Renal pelvis (tissue), 12 donors: Measurements from ENCODE around the gene ZNF239. TPM values are rescaled to one million over a fixed set of nuclear protein-coding genes. Genes with fewer than 3 reads are reported as not detected.
"Not testable (repeated sequence)": the region's sequence is repeated elsewhere in the genome, so short reads cannot be mapped to it uniquely, and the experiment has no call there.

Source experiments
- DNase-seq: peaks from one replicate; pipeline ENCODE4 v3.0.0-alpha.2; 2013
- long read RNA-seq, 16 experiments: transcript quantifications; one replicate each; lab custom pipeline, GENCODE V29; 2026
- polyA plus RNA-seq, 3 donors: library from polyadenylated mRNA; unstranded; fragments of 120-200 nt; gene quantifications; one replicate each; pipeline ENCODE4 v1.2.1, GENCODE V29; 2013; ENCODE audit not compliant: insufficient read length in 3 of 3

ZNF239 gene
- 10 to 100 TPM; 11.7 to 13.6 (median 13.6) TPM for polyA plus RNA-seq
- long read RNA-seq, donor 1, partial matches to known transcripts: 0 of 4 reads
- long read RNA-seq, donor 1, other reads (novel, unspliced or antisense): 0 of 4 reads
- long read RNA-seq, donor 2, partial matches to known transcripts: 0 of 3 reads
- long read RNA-seq, donor 2, other reads (novel, unspliced or antisense): 0 of 3 reads
- long read RNA-seq, donor 3, partial matches to known transcripts: 0 of 2 reads
- long read RNA-seq, donor 3, other reads (novel, unspliced or antisense): 0 of 2 reads
- long read RNA-seq, donor 4, partial matches to known transcripts: 0 of 1 reads
- long read RNA-seq, donor 4, other reads (novel, unspliced or antisense): 0 of 1 reads
- long read RNA-seq, donor 5: 0 reads
- long read RNA-seq, donor 6, partial matches to known transcripts: 0 of 3 reads
- long read RNA-seq, donor 6, other reads (novel, unspliced or antisense): 0 of 3 reads
- long read RNA-seq, donor 7, partial matches to known transcripts: 0 of 2 reads
- long read RNA-seq, donor 7, other reads (novel, unspliced or antisense): 0 of 2 reads
- long read RNA-seq, donor 8, partial matches to known transcripts: 0 of 1 reads
- long read RNA-seq, donor 8, other reads (novel, unspliced or antisense): 0 of 1 reads
- long read RNA-seq, donor 9, partial matches to known transcripts: 0 of 6 reads
- long read RNA-seq, donor 9, other reads (novel, unspliced or antisense): 0 of 6 reads
- long read RNA-seq, donor 10, partial matches to known transcripts: 0 of 4 reads
- long read RNA-seq, donor 10, other reads (novel, unspliced or antisense): 0 of 4 reads
- long read RNA-seq, donor 11, partial matches to known transcripts: 0 of 2 reads
- long read RNA-seq, donor 11, other reads (novel, unspliced or antisense): 0 of 2 reads
- long read RNA-seq, donor 12, partial matches to known transcripts: 0 of 2 reads
- long read RNA-seq, donor 12, other reads (novel, unspliced or antisense): 0 of 2 reads
- long read RNA-seq, donor 13, partial matches to known transcripts: 0 of 1 reads
- long read RNA-seq, donor 13, other reads (novel, unspliced or antisense): 0 of 1 reads
- long read RNA-seq, donor 14: 0 reads
- long read RNA-seq, donor 15, partial matches to known transcripts: 0 of 4 reads
- long read RNA-seq, donor 15, other reads (novel, unspliced or antisense): 0 of 4 reads
- long read RNA-seq, donor 16, partial matches to known transcripts: 0 of 4 reads
- long read RNA-seq, donor 16, other reads (novel, unspliced or antisense): 0 of 4 reads

DNA sequence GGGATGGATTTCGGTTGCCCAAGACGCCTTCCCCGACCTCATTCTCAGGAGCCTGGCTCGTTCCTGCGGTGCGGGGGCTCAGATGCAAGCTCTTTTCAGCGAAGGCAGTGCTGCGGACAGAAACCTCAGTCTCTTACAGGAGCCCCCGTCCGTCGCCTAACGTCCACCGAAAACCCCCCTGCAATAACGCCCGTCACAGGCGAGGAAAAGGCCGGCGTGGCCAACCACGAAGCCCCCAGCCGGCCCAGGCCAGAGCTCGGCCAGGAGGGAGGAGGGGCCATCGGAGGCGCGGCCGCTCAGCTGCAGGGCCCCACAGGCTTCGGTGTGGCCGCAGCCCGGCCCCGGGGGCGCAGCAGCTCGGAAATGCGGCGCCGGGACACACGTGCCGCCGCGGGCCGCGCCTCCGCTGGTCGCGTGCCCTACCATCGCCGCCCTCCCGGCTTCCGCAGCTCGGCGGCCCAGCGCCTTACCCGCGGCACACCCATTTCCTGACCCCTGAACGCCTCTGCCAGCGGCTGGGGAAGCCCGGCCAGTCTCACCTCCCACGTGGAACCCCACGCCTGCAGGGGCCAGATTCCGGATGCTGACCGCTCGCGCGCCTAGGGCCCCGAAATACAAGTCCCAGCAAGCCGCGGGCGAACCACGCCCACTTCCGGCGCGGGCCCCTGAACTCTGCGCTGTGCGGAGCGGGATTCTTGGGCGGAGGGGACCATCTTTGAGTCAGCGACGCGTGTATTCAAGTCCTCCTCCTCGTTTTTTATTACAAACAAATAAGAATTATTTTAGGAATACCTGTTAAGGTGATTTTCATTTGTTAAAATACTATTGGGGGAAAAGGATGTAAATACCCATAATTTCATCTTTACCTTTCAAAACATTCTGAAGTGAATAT, at the start of gene ZNF239:
Gene ZNF239 (minus strand): TSS at position 616 of the 892 bp plus-strand sequence. CDS start 16,537 bp downstream, outside the sequence.
- DNase-seq: peak; percentile 90

DNA sequence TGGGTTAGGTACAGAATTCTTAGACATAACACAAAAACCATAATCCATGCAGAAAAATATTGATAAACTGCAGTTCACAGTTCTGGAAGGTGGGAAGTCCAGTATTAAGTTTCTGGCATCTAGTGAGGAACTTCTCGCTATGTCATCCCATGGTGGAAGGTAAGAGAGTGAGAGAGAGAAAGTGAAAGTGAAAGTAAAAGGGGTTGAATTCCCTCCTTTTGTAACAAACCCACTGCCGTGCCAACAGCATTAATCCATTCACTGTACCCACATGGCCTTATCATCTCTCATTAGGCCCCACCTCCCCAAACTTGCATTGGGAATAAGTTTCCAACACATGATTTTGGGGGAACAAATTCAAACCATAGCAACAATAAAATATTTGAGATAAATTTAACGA, 48.9 kb upstream of the ZNF239 start:
- DNase-seq: no peak

DNA sequence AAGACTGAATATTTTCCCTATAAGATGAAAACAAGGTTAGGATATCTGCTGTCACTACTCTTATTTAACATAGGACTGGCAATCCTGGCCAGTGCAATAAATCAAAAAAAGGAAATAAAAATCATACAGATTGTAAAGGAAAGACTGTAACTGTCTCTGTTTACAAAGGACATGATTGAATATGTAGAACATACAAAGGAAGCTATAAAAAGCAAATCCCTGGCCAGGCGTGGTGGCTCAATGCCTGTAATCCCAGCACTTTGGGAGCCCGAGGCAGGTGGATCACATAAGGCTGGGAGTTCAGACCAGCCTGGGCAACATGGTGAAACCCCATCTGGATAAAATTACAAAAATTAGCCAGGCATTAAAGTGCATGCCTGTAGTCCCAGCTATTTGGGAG, 47.6 kb upstream of the ZNF239 start:
- no peak for DNase-seq

DNA sequence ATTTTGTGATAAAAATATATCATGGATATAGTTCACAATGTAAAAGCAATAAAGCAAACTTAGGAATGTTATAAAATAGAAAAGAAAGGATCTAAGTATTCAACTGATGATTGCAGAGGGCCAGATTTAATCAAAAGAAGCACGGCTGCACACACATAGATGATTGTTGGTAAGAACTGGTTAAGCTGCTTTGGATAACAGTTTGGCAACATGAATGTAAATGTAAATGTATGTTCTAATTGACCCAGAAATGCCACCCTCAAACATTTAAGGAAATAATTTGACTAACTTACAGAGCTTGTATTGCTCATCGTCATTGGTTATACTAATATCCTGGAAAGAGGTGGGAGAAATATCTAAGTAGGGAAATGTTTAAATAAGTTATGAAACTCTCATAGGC, 45.0 kb upstream of the ZNF239 start:
- no peak for DNase-seq

DNA sequence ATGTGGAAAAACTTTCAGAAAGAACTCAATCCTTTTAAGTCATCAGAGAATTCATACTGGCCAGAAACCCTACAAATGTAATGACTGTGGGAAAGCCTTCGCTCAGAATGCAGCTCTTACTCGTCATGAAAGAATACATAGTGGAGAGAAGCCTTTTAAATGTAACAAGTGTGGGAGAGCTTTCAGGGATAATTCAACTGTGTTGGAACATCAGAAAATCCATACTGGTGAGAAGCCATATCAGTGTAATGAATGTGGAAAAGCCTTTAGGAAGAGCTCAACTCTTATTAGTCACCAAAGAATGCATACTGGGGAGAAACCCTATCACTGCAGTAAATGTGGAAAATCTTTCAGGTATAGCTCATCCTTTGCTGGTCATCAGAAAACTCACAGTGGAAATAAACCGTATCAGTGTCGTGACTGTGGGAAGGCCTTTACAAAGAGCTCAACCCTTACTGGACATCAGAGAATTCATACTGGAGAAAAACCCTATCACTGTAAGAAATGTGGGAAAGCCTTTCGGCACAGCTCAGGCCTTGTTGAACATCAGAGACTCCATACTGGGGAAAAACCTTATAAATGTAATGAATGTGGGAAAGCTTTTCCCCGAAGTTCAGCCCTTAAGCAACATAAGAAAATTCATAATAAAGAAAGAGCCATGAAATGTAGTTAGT, 42.4 kb upstream of the ZNF239 start:
- DNase-seq: no peak

DNA sequence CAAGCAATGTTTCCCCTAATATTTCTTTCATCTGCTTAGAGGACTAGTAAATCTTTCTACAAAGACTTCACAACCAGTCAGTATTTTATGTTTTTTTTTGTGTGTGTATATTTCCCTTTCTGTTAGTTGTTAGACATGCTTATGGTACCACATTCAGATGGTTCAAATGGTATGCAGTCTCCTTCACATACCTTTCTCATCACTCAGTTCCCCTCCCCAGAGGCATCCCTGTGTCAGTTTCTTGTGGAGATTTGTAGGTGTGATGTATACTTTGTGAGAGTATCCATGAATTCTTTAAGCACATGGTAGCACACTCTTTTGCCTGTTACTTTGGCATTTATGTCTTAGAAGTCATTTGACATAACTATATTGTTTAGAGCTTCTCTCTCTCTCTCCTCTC, 36.2 kb upstream of the ZNF239 start:
- DNase-seq: no peak

DNA sequence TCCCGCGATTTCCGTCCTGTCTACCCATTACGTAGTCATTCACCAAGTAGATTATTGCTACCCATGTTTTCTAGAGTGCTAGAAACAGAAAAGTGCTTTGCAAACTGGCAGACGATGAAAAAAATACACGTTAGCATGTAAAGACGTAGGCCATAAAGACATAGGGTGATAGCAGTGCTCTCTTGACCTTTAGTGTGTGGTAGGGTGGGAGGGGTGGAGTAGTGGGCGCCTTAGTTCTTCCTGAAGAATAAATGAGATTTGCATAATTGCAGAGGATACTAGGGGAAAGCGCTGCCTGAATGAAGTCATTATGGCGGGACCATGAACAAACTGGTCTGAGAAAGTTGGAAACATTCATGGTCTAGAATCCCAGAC, 32.8 kb upstream of the ZNF239 start:
- no peak for DNase-seq

DNA sequence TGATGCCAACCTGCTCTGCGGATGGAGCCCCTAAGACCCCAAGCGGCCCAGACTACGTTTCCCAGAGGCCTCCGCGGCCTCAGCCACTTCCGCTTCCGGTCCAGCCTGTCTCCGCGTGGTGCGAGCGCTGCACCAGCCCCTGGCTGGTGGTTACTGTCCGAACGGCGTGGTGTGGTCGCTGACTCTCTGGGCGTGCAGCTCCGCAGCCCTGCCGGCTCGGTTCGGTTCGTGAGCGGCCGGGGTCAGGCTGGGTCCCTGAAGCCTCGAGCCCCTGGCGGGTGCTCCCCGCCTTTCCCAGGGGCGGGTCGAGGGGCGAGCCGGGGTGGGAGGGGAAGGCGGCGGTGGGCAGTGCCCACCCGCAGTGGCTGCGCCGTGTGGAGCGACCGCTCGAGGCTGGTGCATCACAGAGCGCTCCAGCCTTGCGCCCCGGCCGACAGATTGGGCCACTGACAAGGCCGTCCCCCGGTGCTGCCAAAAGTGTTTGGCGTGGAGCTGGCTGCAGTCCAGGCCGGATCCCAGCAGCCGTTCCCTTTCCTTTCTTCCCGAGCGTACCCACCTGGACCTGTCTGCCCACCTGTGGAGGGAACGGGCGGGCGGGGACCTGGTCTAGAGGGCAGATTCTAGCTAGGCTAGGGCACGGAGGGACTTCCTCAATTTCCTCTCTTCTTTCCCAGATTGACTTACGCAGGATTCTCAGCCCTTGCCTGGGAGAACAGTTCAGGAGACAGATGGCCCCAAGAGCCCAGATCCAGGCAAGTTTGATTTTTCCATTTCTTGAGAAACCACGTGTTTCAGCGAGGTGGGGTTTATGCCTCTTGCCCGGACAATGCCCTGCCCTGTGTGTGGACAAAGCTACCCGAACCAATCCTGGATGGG, 32.1 kb upstream of the ZNF239 start, which contains the start of gene ZNF485:
Gene ZNF485 (plus strand): TSS at position 116 of the 876 bp plus-strand sequence. CDS start 613 bp downstream, at position 729.
- peak; percentile 68 for DNase-seq

DNA sequence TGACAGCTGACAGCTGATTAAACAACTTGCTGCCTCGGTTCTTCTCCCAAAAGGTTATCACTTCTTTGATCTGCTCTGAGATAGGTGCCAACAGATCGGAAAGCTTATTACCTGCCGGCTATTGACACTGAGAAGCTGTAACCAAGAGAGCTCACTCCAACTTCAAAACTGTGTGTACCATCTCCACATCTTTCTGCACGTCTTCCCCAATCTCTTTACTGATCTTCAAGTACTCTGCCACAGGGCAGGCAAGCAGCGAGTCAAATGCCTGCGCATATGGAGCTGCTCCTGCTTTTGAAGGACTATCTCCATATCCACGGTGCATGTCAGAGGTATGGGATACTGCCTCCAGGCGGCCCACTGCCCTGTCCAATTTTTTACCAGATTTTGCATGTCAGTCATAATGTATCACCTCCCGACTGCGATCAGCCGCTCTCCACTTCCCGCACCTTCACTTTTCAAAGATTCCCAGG, 31.5 kb upstream of the ZNF239 start:
- no peak for DNase-seq

DNA sequence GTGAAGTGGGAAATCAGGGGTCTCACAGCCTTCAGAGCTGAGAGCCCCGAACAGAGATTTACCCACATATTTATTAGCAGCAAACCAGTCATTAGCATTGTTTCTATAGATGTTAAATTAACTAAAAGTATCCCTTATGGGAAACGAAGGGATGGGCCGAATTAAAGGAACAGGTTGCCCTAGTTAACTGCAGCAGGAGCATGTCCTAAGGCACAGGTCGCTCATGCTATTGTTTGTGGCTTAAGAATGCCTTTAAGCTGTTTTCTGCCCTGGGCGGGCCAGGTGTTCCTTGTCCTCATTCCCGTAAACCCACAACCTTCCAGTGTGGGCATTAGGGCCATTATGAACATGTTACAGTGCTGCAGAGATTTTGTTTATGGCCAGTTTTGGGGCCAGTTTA, 27.2 kb upstream of the ZNF239 start:
- not testable (repeated sequence) for DNase-seq

DNA sequence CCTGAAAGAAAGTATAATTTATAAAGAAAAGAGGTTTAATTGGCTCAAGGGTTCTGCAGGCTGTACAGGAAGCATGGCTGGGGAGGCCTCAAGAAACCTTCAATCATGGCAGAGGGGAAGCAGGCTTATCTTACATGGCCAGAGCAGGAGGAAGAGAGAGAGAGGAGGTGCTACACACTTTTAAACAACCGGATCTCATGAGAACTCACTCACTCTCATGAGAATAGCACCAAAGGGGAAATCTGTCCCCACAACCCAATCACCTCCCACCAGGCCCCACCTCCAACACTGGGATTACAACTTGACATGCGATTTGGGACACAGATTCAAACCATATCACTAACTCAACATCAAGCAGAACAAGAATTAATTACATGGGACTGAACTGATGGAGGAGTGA, 24.9 kb upstream of the ZNF239 start:
- DNase-seq: no peak

DNA sequence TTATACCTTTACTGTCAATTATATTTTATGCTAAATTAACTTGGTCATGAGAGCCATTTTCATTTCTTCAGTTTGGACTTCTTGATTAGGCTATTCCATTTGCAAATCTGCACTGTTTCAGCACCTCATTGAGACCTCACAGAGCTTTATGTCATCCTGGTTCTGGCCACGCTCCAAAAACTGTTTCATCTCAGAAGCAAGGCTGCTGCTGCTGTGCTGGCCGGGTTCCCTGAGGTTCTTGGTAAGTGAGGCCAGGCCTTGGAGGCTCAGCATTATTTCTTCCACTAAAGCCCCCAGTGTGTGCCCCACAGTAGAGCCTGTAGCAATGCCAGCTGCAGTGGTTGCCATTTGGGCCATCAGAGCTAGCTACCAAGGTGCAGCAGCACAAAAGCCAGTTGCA, 24.0 kb upstream of the ZNF239 start:
- DNase-seq: no peak

DNA sequence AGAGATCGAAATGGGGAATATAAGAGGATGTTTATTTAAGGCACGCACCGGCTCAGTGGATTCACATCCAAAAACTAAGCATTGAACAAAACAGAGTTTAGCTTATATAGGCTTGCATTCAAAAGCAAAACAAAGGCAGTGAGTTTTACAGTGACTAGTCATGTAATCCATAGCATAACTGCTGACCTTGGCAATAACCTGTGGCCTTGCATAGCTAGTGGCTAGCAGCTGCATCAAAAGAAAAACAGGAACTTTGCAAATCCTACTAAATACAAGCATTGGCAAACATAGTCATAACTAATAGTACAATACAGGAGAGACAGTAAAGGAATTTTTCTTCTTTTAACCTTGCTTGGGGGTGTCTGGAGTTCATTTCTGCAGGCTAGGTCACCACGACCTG, 22.1 kb upstream of the ZNF239 start:
- no peak for DNase-seq

DNA sequence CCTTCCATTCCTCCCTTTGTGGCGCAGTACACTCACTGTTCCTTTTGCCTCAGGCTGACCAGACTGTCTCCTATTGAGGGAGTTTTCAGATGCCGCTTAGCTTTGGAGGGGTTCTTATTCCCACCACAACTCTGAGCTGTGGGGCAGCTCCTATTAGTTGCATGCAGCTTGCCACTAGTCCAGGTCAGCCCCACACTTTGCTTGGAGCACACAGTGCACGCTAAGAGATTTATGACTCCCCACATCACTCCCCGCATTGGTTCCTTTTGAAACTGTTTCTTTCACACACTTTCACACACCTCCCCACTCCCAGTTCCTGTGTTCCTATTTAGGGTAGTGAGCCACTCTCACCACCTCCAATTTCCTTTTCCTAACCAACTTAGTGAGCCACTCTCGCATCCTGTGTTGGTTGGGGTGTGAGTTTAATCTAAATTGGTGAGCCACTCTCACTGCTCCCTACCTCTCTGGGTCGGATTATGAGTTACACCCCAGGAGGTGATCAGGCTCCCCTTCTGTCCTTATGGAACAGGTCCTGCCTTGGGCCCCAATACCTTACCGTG, 21.4 kb upstream of the ZNF239 start:
- DNase-seq: no peak

DNA sequence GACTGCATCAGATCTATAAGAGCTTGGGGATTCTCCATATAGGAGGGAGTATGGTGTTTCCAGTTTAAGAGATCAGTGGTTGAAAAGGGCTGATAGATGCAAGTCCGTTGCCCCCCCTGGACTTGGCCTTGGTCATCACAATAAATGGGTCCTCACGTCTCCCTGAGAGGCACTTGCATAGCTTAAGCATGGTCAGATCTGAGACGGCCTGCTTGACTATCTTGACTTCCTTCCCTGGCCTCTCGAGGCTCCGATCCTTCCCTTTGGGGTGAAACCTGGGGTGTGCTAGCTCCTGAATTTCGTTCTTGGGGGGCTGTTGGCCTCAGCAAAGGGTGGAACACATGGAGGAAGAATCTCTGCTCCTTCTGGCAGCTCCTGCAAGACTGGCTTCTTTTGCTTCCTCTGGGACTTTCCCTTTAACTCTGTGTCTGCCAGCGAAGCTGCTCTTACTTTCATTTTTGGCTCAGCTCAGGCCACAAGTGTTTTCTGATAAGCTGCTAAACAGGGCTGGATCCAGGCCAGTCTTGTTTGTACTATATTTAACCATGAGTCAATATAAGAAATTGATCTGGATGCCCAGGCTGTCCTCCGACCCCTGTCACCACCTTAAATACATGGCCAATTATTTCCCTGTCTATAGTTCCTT, 20.7 kb upstream of the ZNF239 start:
- no peak for DNase-seq

DNA sequence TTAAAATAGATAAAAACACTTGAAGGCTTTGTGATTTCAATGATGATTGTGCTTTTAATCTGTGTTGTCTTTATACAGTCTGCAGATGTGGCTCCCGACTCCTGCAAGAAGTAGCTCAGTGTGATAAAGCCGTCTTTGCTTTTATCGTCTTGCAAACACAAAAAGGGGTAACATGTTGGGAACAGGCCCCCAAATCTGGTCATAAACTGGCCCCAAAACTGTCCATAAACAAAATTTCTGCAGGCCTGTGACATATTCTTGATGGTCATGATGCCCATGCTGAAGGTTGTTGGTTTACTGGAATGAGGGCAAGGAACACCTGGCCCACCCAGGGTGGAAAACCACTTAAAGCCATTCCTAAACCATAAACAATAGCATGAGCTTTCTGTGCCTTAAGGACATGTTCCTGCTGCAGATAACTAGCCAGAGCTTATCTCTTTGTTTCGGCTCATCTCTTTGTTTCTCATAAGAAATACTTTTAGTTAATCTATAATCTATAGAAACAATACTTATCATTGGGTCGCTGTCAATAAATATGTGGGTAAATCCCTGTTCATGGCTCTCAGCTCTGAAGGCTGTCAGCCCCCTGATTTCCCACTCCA, 17.0 kb upstream of the ZNF239 start:
- no peak for DNase-seq

DNA sequence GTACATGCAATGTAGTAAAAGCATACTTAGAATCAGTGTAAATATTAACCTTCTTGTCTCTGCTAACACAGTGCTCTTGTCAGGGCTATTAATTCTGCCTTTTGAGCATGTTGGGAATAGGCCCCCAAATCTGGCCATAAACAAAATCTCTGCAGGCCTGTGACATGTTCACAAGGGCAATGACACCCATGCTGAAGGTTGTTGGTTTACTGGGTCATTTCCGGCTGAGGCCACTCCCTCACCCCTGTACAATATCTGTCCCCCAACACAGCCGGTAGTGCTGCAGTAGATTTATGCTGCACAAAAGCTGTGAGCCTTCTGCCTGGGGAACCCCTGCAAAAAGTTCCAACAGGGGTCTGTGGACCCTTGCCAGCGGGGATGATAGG, 12.3 kb upstream of the ZNF239 start:
- DNase-seq: not testable (repeated sequence)
